ENCODE results near the gene PDXK.

The PDXK gene

GRCh38 chr21:43799301-43799840, 80.4 kb downstream of the PDXK start:
- FAIRE-seq (no peak), DNase-seq (ENCODE audit: insufficient read length, low spot score) (no peak)

GRCh38 chr21:43800124-43800523, 81.2 kb downstream of the PDXK start:
- FAIRE-seq (no peak), DNase-seq (ENCODE audit: insufficient read length, low spot score) (no peak)

GRCh38 chr21:43800566-43800965, 81.6 kb downstream of the PDXK start:
- no peak for FAIRE-seq

GRCh38 chr21:43801006-43801783, 82.3 kb downstream of the PDXK start:
- DNase-seq (ENCODE audit: insufficient read length, low spot score) = no peak
- FAIRE-seq = no peak

More at GRCh38 chr21:43800566-43800965, 81.6 kb downstream of the PDXK start:
- no peak for DNase-seq (ENCODE audit: insufficient read length, low spot score)

GRCh38 chr21:43802713-43803313, 83.9 kb downstream of the PDXK start:
- FAIRE-seq = no peak
- DNase-seq (ENCODE audit: insufficient read length, low spot score) = no peak

GRCh38 chr21:43803558-43804300, 84.8 kb downstream of the PDXK start:
- DNase-seq (ENCODE audit: insufficient read length, low spot score) (no peak), FAIRE-seq (no peak)

GRCh38 chr21:43805275-43805800, 86.4 kb downstream of the PDXK start:
- peak; percentile 97 for FAIRE-seq
- peak; percentile 94 for DNase-seq (ENCODE audit: insufficient read length, low spot score)

- FAIRE-seq = peak; percentile 84
- no peak for DNase-seq (ENCODE audit: insufficient read length, low spot score)
Observed at GRCh38 chr21:43806017-43806710, 87.2 kb downstream of the PDXK start.

GRCh38 chr21:43808367-43808766, 89.4 kb downstream of the PDXK start:
- DNase-seq (ENCODE audit: insufficient read length, low spot score) (no peak), FAIRE-seq (no peak)

GRCh38 chr21:43808832-43809251, 89.9 kb downstream of the PDXK start:
- DNase-seq (ENCODE audit: insufficient read length, low spot score) (no peak), FAIRE-seq (no peak)

GRCh38 chr21:43809346-43809799, 90.4 kb downstream of the PDXK start:
- no peak for DNase-seq (ENCODE audit: insufficient read length, low spot score)
- no peak for FAIRE-seq

- FAIRE-seq (no peak), DNase-seq (ENCODE audit: insufficient read length, low spot score) (no peak)
Observed at GRCh38 chr21:43809853-43810504, 91.0 kb downstream of the PDXK start.

- FAIRE-seq = peak; percentile 80
- peak; percentile 99 for DNase-seq (ENCODE audit: insufficient read length, low spot score)
Observed at GRCh38 chr21:43810505-43811261, 91.8 kb downstream of the PDXK start.

- no peak for FAIRE-seq
- no peak for DNase-seq (ENCODE audit: insufficient read length, low spot score)
Observed at GRCh38 chr21:43811262-43812105, 92.6 kb downstream of the PDXK start.
